Measurements from ENCODE around the gene MACIR.

MACIR gene

GRCh38 chr5:103228061-103228460 lies 30.5 kb upstream of the MACIR start:
- Mint-ChIP-seq H3K27me3 (peaks cover 25% of the 10 kb centered on the region), H3K27ac (no peak overlapping the region), H3K36me3 (no peaks in the 10 kb centered on the region)

GRCh38 chr5:103228588-103228987 lies 30.0 kb upstream of the MACIR start:
- Mint-ChIP-seq H3K27ac (no peak overlapping the region), H3K36me3 (no peaks in the 10 kb centered on the region), H3K27me3 (peaks cover 25% of the 10 kb centered on the region), H3K4me3 (no peak overlapping the region), H3K9me3 (peaks cover 1% of the 10 kb centered on the region), H3K4me1 (peaks cover 4% of the 10 kb centered on the region)
- CTCF ChIA-PET, result no interaction called here
- no peak for DNase-seq

More at GRCh38 chr5:103228061-103228460, 30.5 kb upstream of the MACIR start:
- CTCF ChIA-PET, result no interaction called here
- Mint-ChIP-seq H3K4me1 (peaks cover 4% of the 10 kb centered on the region), H3K4me3 (no peak overlapping the region), H3K9me3 (peaks cover 1% of the 10 kb centered on the region)
- DNase-seq, result no peak

- Mint-ChIP-seq H3K9me3 (no peaks in the 10 kb centered on the region), H3K27me3 (peaks cover 24% of the 10 kb centered on the region), H3K4me3 (no peak overlapping the region), H3K27ac (no peak overlapping the region), H3K4me1 (no peaks in the 10 kb centered on the region), H3K36me3 (no peaks in the 10 kb centered on the region)
- DNase-seq, result no peak
- CTCF ChIA-PET, result interaction anchor here (0.7 to 4.7 kb wide), 12 partner anchors 8 to 947 kb away, joined by 3 to 47 read pairs (median 4); partner anchors contain the start of gene MACIR
Measured at GRCh38 chr5:103232393-103232999, 26.1 kb upstream of the MACIR start.

GRCh38 chr5:103234239-103234975 lies 24.2 kb upstream of the MACIR start:
- CTCF ChIA-PET, result interaction anchor here (4.7 kb wide), 1 partner anchor 242 kb away, joined by 47 read pairs; no protein-coding TSS in a partner anchor
- H3K36me3 Mint-ChIP-seq, result no peaks in the 10 kb centered on the region
- H3K27me3 Mint-ChIP-seq, result peaks cover 23% of the 10 kb centered on the region
- peaks cover 3% of the 10 kb centered on the region for H3K9me3 Mint-ChIP-seq
- DNase-seq, result no peak
- H3K27ac Mint-ChIP-seq, result no peak overlapping the region
- no peaks in the 10 kb centered on the region for H3K4me1 Mint-ChIP-seq
- H3K4me3 Mint-ChIP-seq, result no peak overlapping the region

- CTCF ChIA-PET, result no interaction called here
- no peaks in the 10 kb centered on the region for H3K4me1 Mint-ChIP-seq
- H3K4me3 Mint-ChIP-seq, result no peak overlapping the region
- H3K27me3 Mint-ChIP-seq, result peaks cover 20% of the 10 kb centered on the region
- no peaks in the 10 kb centered on the region for H3K36me3 Mint-ChIP-seq
- H3K27ac Mint-ChIP-seq, result no peak overlapping the region
- DNase-seq, result no peak
- peaks cover 3% of the 10 kb centered on the region for H3K9me3 Mint-ChIP-seq
Measured at GRCh38 chr5:103235891-103236290, 22.7 kb upstream of the MACIR start.

GRCh38 chr5:103237778-103238177 lies 20.8 kb upstream of the MACIR start:
- DNase-seq, result no peak
- Mint-ChIP-seq H3K36me3 (no peaks in the 10 kb centered on the region), H3K27ac (no peak overlapping the region), H3K4me1 (no peaks in the 10 kb centered on the region), H3K27me3 (peaks cover 23% of the 10 kb centered on the region), H3K4me3 (no peak overlapping the region), H3K9me3 (peaks cover 3% of the 10 kb centered on the region)
- CTCF ChIA-PET, result interaction anchor here (1.9 kb wide), 1 partner anchor 238 kb away, joined by 7 read pairs; no protein-coding TSS in a partner anchor

- CTCF ChIA-PET, result no interaction called here
Measured at GRCh38 chr5:103243665-103244064, 14.9 kb upstream of the MACIR start.

GRCh38 chr5:103244398-103244797 lies 14.2 kb upstream of the MACIR start:
- Mint-ChIP-seq H3K4me3 (no peak overlapping the region), H3K9me3 (no peaks in the 10 kb centered on the region), H3K4me1 (peaks cover 14% of the 10 kb centered on the region), H3K27ac (no peak overlapping the region), H3K36me3 (no peaks in the 10 kb centered on the region), H3K27me3 (peaks cover 40% of the 10 kb centered on the region)
- no peak for DNase-seq
- CTCF ChIA-PET, result no interaction called here

More at GRCh38 chr5:103243665-103244064, 14.9 kb upstream of the MACIR start:
- H3K27ac Mint-ChIP-seq, result no peak overlapping the region
- DNase-seq, result no peak
- H3K36me3 Mint-ChIP-seq, result no peaks in the 10 kb centered on the region
- H3K9me3 Mint-ChIP-seq, result peaks cover 3% of the 10 kb centered on the region
- H3K4me3 Mint-ChIP-seq, result no peak overlapping the region
- H3K27me3 Mint-ChIP-seq, result peaks cover 40% of the 10 kb centered on the region
- peaks cover 14% of the 10 kb centered on the region for H3K4me1 Mint-ChIP-seq

GRCh38 chr5:103245761-103246160 lies 12.8 kb upstream of the MACIR start:
- H3K36me3 Mint-ChIP-seq, result no peaks in the 10 kb centered on the region
- CTCF ChIA-PET, result no interaction called here
- H3K4me3 Mint-ChIP-seq, result no peak overlapping the region
- no peaks in the 10 kb centered on the region for H3K9me3 Mint-ChIP-seq
- peaks cover 14% of the 10 kb centered on the region for H3K4me1 Mint-ChIP-seq
- no peak overlapping the region for H3K27ac Mint-ChIP-seq
- H3K27me3 Mint-ChIP-seq, result peaks cover 45% of the 10 kb centered on the region
- no peak for DNase-seq

GRCh38 chr5:103247118-103247517 lies 11.4 kb upstream of the MACIR start:
- Mint-ChIP-seq H3K27ac (no peak overlapping the region), H3K27me3 (peaks cover 37% of the 10 kb centered on the region), H3K9me3 (no peaks in the 10 kb centered on the region), H3K36me3 (no peaks in the 10 kb centered on the region), H3K4me1 (peaks cover 14% of the 10 kb centered on the region), H3K4me3 (no peak overlapping the region)
- no peak for DNase-seq
- CTCF ChIA-PET, result interaction anchor here (0.6 kb wide), 1 partner anchor 365 kb away, joined by 3 read pairs; no protein-coding TSS in a partner anchor

GRCh38 chr5:103249068-103249467 lies 9.5 kb upstream of the MACIR start:
- Mint-ChIP-seq H3K27ac (no peak overlapping the region), H3K4me1 (peaks cover 14% of the 10 kb centered on the region), H3K27me3 (peaks cover 33% of the 10 kb centered on the region), H3K36me3 (no peaks in the 10 kb centered on the region), H3K4me3 (no peak overlapping the region), H3K9me3 (no peaks in the 10 kb centered on the region)
- CTCF ChIA-PET, result no interaction called here
- no peak for DNase-seq

GRCh38 chr5:103254921-103255320 lies 3.6 kb upstream of the MACIR start:
- Mint-ChIP-seq H3K36me3 (no peaks in the 10 kb centered on the region), H3K27ac (no peak overlapping the region), H3K4me3 (no peak overlapping the region), H3K27me3 (peaks cover 38% of the 10 kb centered on the region), H3K9me3 (no peaks in the 10 kb centered on the region), H3K4me1 (peaks cover 6% of the 10 kb centered on the region)
- no peak for DNase-seq
- CTCF ChIA-PET, result interaction anchor here (1.1 kb wide), 1 partner anchor 220 kb away, joined by 5 read pairs; no protein-coding TSS in a partner anchor

GRCh38 chr5:103255691-103256090 lies 2.9 kb upstream of the MACIR start:
- H3K4me3 Mint-ChIP-seq, result no peak overlapping the region
- H3K36me3 Mint-ChIP-seq, result no peaks in the 10 kb centered on the region
- CTCF ChIA-PET, result interaction anchor here (1.1 kb wide), 1 partner anchor 219 kb away, joined by 5 read pairs; no protein-coding TSS in a partner anchor
- H3K4me1 Mint-ChIP-seq, result peaks cover 11% of the 10 kb centered on the region
- DNase-seq, result no peak
- H3K27me3 Mint-ChIP-seq, result peaks cover 35% of the 10 kb centered on the region
- H3K9me3 Mint-ChIP-seq, result no peaks in the 10 kb centered on the region
- H3K27ac Mint-ChIP-seq, result no peak overlapping the region

GRCh38 chr5:103256178-103256577 lies 2.4 kb upstream of the MACIR start:
- CTCF ChIA-PET, result interaction anchor here (1.3 kb wide), 1 partner anchor 23 kb away, joined by 4 read pairs; no protein-coding TSS in a partner anchor
- DNase-seq, result no peak
- Mint-ChIP-seq H3K36me3 (peaks cover under 1% of the 10 kb centered on the region), H3K27me3 (peaks cover 40% of the 10 kb centered on the region), H3K27ac (no peak overlapping the region), H3K4me1 (peaks cover 16% of the 10 kb centered on the region), H3K9me3 (no peaks in the 10 kb centered on the region), H3K4me3 (no peak overlapping the region)
